ENCODE measurements around the gene ZNF892. TPM values are rescaled to one million over a fixed set of nuclear protein-coding genes. Genes with fewer than 3 reads are reported as not detected.
"Not testable (repeated sequence)": the region's sequence is repeated elsewhere in the genome, so short reads cannot be mapped to it uniquely, and the experiment has no call there.

ZNF892 gene
- total RNA-seq, 2 experiments from 2014 or later: 3.8 to 3.9 TPM

- DNase-seq (no peak), ATAC-seq (no peak)
- Mint-ChIP-seq H3K4me3 (no peak overlapping the region), H3K27me3 (ENCODE audit: low read depth) (no peaks in the 10 kb centered on the region), H3K9me3 (ENCODE audit: insufficient read depth) (peaks cover 16% of the 10 kb centered on the region), H3K27ac (no peak overlapping the region), H3K4me1 (ENCODE audit: low read depth) (no peaks in the 10 kb centered on the region), H3K36me3 (ENCODE audit: low read depth) (no peaks in the 10 kb centered on the region)
- ChIA-PET CTCF (no interaction called here), POLR2A (no interaction called here)
Observed at GRCh38 chr2:95234286-95234785, 27.0 kb downstream of the ZNF892 start.

GRCh38 chr2:95234816-95235215 is 27.5 kb downstream of the ZNF892 start:
- Mint-ChIP-seq H3K9me3 (ENCODE audit: insufficient read depth) (peaks cover 13% of the 10 kb centered on the region), H3K27ac (no peak overlapping the region), H3K27me3 (ENCODE audit: low read depth) (no peaks in the 10 kb centered on the region), H3K4me3 (no peak overlapping the region), H3K36me3 (ENCODE audit: low read depth) (no peaks in the 10 kb centered on the region), H3K4me1 (ENCODE audit: low read depth) (no peaks in the 10 kb centered on the region)
- DNase-seq (no peak), ATAC-seq (no peak)
- POLR2A ChIA-PET: no interaction called here
- CTCF ChIA-PET: no interaction called here

- Mint-ChIP-seq H3K4me3 (no peak overlapping the region), H3K4me1 (ENCODE audit: low read depth) (no peaks in the 10 kb centered on the region), H3K9me3 (ENCODE audit: insufficient read depth) (peaks cover 26% of the 10 kb centered on the region), H3K36me3 (ENCODE audit: low read depth) (no peaks in the 10 kb centered on the region), H3K27me3 (ENCODE audit: low read depth) (no peaks in the 10 kb centered on the region), H3K27ac (no peak overlapping the region)
- no peak for ATAC-seq
- DNase-seq: no peak
- ChIA-PET POLR2A (no interaction called here), CTCF (no interaction called here)
Observed at GRCh38 chr2:95238131-95238530, 30.8 kb downstream of the ZNF892 start.

DNA sequence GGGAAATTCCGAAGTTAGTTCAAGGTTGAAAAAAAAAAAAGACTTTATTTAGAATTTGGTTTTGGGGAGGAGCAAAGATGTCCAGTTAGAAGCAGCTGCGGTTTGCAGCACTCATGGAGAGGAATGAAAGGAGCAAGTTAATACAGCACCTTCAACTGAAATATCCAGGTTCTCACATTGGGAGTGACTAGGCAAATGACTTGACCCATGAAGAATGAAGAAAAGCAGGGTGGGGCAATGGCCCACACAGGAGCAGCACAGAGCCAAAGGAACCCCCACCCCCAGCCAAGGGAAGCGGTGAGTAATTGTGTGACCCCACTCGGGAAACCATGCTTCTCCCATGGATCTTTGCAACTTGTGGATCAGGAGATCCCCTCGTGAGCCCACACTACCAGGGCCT is 32.8 kb downstream of the ZNF892 start:
- DNase-seq (no peak), ATAC-seq (no peak)
- no peak overlapping the region for H3K27ac Mint-ChIP-seq
- ChIA-PET POLR2A (no interaction called here), CTCF (interaction anchor here (1.2 kb wide), 1 partner anchor 9 kb away, joined by 3 read pairs; no protein-coding TSS in a partner anchor)
- no peaks in the 10 kb centered on the region for H3K36me3 Mint-ChIP-seq (ENCODE audit: low read depth)
- no peaks in the 10 kb centered on the region for H3K27me3 Mint-ChIP-seq (ENCODE audit: low read depth)
- no peaks in the 10 kb centered on the region for H3K4me1 Mint-ChIP-seq (ENCODE audit: low read depth)
- H3K4me3 Mint-ChIP-seq: no peak overlapping the region
- peaks cover 25% of the 10 kb centered on the region for H3K9me3 Mint-ChIP-seq (ENCODE audit: insufficient read depth)

GRCh38 chr2:95240556-95240955 is 33.2 kb downstream of the ZNF892 start:
- DNase-seq: no peak
- Mint-ChIP-seq H3K27me3 (ENCODE audit: low read depth) (no peaks in the 10 kb centered on the region), H3K9me3 (ENCODE audit: insufficient read depth) (peaks cover 25% of the 10 kb centered on the region), H3K27ac (no peak overlapping the region), H3K4me3 (no peak overlapping the region), H3K36me3 (ENCODE audit: low read depth) (no peaks in the 10 kb centered on the region), H3K4me1 (ENCODE audit: low read depth) (no peaks in the 10 kb centered on the region)
- POLR2A ChIA-PET: no interaction called here
- no peak for ATAC-seq
- CTCF ChIA-PET: interaction anchor here (1.2 kb wide), 1 partner anchor 9 kb away, joined by 3 read pairs; no protein-coding TSS in a partner anchor

- CTCF ChIA-PET; H3K36me3 Mint-ChIP-seq (ENCODE audit: low read depth); H3K27ac Mint-ChIP-seq; H3K27me3 Mint-ChIP-seq (ENCODE audit: low read depth); DNase-seq; H3K4me3 Mint-ChIP-seq; POLR2A ChIA-PET; ATAC-seq; H3K4me1 Mint-ChIP-seq (ENCODE audit: low read depth): not testable (repeated sequence)
- peaks cover 25% of the 10 kb centered on the region for H3K9me3 Mint-ChIP-seq (ENCODE audit: insufficient read depth)
Observed at GRCh38 chr2:95242084-95242483, 34.8 kb downstream of the ZNF892 start.

Other genes starting within 250 kb of the ZNF892 start
- gene MAL, start 181.8 kb upstream of the ZNF892 start, total RNA-seq: 100 to 1,000 TPM; 188 to 206 TPM
- 10 to 100 TPM; 79.8 to 83.3 TPM for gene MRPS5, start 85.7 kb upstream of the ZNF892 start, total RNA-seq
- gene ZNF514, start 47.7 kb upstream of the ZNF892 start, total RNA-seq: 10 to 100 TPM; 16.3 to 17.4 TPM
- 1 to 10 TPM; 4.5 to 5.0 TPM for gene ZNF2, start 41.7 kb upstream of the ZNF892 start, total RNA-seq
- under 1 TPM; 0.34 to 0.47 TPM for gene PROM2, start 66.9 kb downstream of the ZNF892 start, total RNA-seq
- not detected for gene KCNIP3, start 89.8 kb downstream of the ZNF892 start, total RNA-seq
- gene FAHD2A, start 195.2 kb downstream of the ZNF892 start, total RNA-seq: 10 to 100 TPM; 29.2 to 30.5 TPM